Progenitor cell of endocrine pancreas (in vitro differentiated cells): Measurements from ENCODE around the gene MOB3A. TPM values are rescaled to one million over a fixed set of nuclear protein-coding genes. Genes with fewer than 3 reads are reported as not detected.

Experiments used
- DNase-seq: peaks from one replicate; pipeline ENCODE4 v3.0.0; 2021; ENCODE audit warnings: low spot score; ENCODE audit not compliant: unreplicated experiment
- H3K27ac Mint-ChIP-seq: 2 replicates; pipeline ENCODE4 v1.8.0; 2021; ENCODE audit warnings: mild to moderate bottlenecking, moderate library complexity, mixed read lengths
- H3K27me3 Mint-ChIP-seq: 2 replicates; pipeline ENCODE4 v1.8.0; 2021; ENCODE audit warnings: mixed read lengths
- H3K36me3 Mint-ChIP-seq: 2 replicates; pipeline ENCODE4 v1.8.0; 2022; ENCODE audit warnings: mixed read lengths; ENCODE audit not compliant: insufficient read depth
- H3K4me1 Mint-ChIP-seq: 2 replicates; pipeline ENCODE4 v1.8.0; 2021; ENCODE audit warnings: low read depth, mixed read lengths
- H3K4me3 Mint-ChIP-seq: 2 replicates; pipeline ENCODE4 v1.8.0; 2021; ENCODE audit warnings: low read depth, mild to moderate bottlenecking, moderate library complexity, mixed read lengths
- H3K9me3 Mint-ChIP-seq: 2 replicates; pipeline ENCODE4 v1.8.0; 2021; ENCODE audit warnings: low read depth, mixed read lengths
- CTCF ChIP-seq: fragments of 200-600 bp; sonication (generic); IDR thresholded peaks from one replicate; pipeline ENCODE4 v1.5.0; 2021; ENCODE audit warnings: antibody characterized with exemption, mild to moderate bottlenecking; ENCODE audit not compliant: unreplicated experiment
- total RNA-seq: library from RNA; stranded (reverse); gene quantifications from 2 replicates; pipeline ENCODE4 v1.2.1, GENCODE V29; 2021

The MOB3A gene
- total RNA-seq, 1 donor from 2014 or later: 38.5 TPM

DNA sequence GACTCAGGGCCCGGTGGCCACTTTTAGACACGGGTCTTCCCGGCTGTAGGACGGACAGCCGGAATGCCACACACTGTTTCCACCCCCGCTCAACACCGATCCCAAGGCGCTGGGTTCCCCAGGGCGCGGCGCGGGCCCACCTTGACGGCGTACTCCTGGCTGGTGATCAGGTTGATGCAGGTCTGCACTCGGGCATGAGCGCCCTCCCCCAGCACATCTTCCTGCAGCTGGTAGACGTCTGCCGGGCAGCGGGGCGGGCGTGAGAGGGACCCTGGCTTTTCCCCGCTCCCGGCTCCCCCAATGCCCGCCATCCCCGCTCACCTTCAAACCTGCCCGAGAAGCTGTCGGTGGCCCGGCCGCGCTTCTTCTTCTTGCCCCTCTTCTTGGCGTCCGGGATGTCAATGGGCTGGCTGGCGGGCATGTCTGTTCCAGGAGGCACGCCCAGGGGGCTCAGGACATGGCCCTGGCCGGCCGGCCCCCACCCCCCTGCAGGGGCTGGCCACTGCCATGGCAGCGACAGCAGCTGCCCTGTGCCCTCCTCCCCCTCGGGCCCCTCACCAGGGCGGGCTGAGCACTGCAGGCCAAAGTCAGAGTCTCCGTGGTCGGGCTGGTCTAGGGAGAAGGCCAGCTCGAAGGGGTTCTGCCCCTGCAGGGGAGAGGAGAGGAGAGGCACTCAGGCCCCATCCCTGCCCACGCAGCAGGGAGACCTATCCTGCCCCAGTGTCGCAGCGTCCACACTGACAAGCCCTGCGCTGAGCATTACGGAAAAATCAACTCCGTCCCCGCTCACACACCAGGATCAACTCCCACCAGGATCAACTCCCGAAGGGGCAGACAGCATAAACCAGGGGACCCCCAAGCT is 49.8 kb downstream of the MOB3A start:
- no peak for DNase-seq

GRCh38 chr19:2045501-2046045 is 50.6 kb downstream of the MOB3A start:
- H3K36me3 Mint-ChIP-seq: peaks cover 7% of the 10 kb centered on the region

More for the DNA sequence above, 49.8 kb downstream of the MOB3A start:
- peaks cover 6% of the 10 kb centered on the region for H3K36me3 Mint-ChIP-seq
- TF ChIP-seq CTCF: no peak
- no peak overlapping the region for H3K4me3 Mint-ChIP-seq
- no peak overlapping the region for H3K27ac Mint-ChIP-seq
- H3K4me1 Mint-ChIP-seq: peaks cover 7% of the 10 kb centered on the region
- H3K27me3 Mint-ChIP-seq: no peaks in the 10 kb centered on the region
- H3K9me3 Mint-ChIP-seq: no peaks in the 10 kb centered on the region

GRCh38 chr19:2044709-2045500 is 51.2 kb downstream of the MOB3A start:
- no peaks in the 10 kb centered on the region for H3K27me3 Mint-ChIP-seq
- no peak for DNase-seq
- no peak overlapping the region for H3K27ac Mint-ChIP-seq
- no peak for TF ChIP-seq CTCF
- no peak overlapping the region for H3K4me3 Mint-ChIP-seq
- H3K4me1 Mint-ChIP-seq: peaks cover 7% of the 10 kb centered on the region
- peaks cover 7% of the 10 kb centered on the region for H3K36me3 Mint-ChIP-seq
- H3K9me3 Mint-ChIP-seq: no peaks in the 10 kb centered on the region

More at GRCh38 chr19:2045501-2046045, 50.6 kb downstream of the MOB3A start:
- Mint-ChIP-seq H3K27me3 (no peaks in the 10 kb centered on the region), H3K27ac (no peak overlapping the region), H3K4me1 (peaks cover 7% of the 10 kb centered on the region), H3K4me3 (no peak overlapping the region), H3K9me3 (no peaks in the 10 kb centered on the region)
- no peak for TF ChIP-seq CTCF
- DNase-seq: no peak

- Mint-ChIP-seq H3K27me3 (no peaks in the 10 kb centered on the region), H3K36me3 (peaks cover 9% of the 10 kb centered on the region), H3K9me3 (no peaks in the 10 kb centered on the region), H3K27ac (no peak overlapping the region), H3K4me1 (peaks cover 4% of the 10 kb centered on the region), H3K4me3 (no peak overlapping the region)
- DNase-seq: no peak
- no peak for TF ChIP-seq CTCF
Measured at GRCh38 chr19:2043961-2044708, 52.0 kb downstream of the MOB3A start.

- H3K9me3 Mint-ChIP-seq: no peaks in the 10 kb centered on the region
- DNase-seq: no peak
- H3K4me3 Mint-ChIP-seq: no peak overlapping the region
Measured at GRCh38 chr19:2043251-2043641, 52.9 kb downstream of the MOB3A start.

More at GRCh38 chr19:2043251-2043641, 52.9 kb downstream of the MOB3A start:
- Mint-ChIP-seq H3K4me1 (peaks cover 2% of the 10 kb centered on the region), H3K36me3 (peaks cover 9% of the 10 kb centered on the region), H3K27ac (peak overlapping the region; percentile 89), H3K27me3 (no peaks in the 10 kb centered on the region)
- no peak for TF ChIP-seq CTCF
